Fibroblast of mammary gland (primary cell): ENCODE results near the gene DOK7.

Experiments
- DNase-seq: peaks from one replicate; pipeline ENCODE4 v3.0.0-alpha.2; 2010; ENCODE audit warnings: low read depth
- H3K4me3 ChIP-seq: 2 replicates; pipeline ENCODE4 v1.5.1; 2011; ENCODE audit warnings: low read depth, mild to moderate bottlenecking, low read length, moderate library complexity; ENCODE audit not compliant: control insufficient read depth
- TF ChIP-seq, protein P1 (sequence below): conservative IDR thresholded peaks from 2 replicates; pipeline ENCODE4 v1.5.1; 2011; ENCODE audit warnings: low read depth, low read length, inconsistent platforms; ENCODE audit not compliant: control insufficient read depth, insufficient read depth

The DOK7 gene

DNA sequence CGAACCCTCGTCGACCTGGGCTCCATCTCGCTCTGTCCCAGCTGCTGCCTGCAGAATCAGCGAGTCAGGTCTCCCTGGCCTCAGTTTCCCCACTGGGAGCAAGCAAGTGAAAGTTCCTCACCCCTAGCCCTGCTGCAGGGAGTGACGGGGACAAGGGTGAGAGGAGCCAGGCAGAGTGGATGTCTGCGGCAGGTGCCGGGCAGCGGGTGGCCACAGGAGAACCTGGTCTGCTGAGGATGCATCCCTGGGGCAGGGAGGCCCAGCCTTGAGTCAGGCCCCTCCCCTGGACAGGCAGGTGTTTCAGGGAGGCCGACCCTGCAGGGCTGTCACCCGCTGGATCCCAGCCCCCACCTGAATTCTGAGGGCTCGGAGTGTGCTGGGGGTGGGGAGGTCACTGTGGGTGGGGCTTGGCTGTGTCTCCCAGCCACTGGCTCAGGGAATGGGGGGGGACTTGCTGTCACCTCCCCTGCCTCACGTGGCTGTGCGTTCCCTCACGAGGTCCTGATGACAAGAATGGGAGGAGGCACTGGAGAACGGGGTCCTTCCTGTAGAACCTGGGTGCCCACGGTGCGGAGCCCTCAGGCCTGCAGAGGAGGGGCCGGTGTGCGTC is 35.9 kb downstream of the DOK7 start:
- DNase-seq, result no peak
- TF ChIP-seq, protein P1, sequence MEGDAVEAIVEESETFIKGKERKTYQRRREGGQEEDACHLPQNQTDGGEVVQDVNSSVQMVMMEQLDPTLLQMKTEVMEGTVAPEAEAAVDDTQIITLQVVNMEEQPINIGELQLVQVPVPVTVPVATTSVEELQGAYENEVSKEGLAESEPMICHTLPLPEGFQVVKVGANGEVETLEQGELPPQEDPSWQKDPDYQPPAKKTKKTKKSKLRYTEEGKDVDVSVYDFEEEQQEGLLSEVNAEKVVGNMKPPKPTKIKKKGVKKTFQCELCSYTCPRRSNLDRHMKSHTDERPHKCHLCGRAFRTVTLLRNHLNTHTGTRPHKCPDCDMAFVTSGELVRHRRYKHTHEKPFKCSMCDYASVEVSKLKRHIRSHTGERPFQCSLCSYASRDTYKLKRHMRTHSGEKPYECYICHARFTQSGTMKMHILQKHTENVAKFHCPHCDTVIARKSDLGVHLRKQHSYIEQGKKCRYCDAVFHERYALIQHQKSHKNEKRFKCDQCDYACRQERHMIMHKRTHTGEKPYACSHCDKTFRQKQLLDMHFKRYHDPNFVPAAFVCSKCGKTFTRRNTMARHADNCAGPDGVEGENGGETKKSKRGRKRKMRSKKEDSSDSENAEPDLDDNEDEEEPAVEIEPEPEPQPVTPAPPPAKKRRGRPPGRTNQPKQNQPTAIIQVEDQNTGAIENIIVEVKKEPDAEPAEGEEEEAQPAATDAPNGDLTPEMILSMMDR, result no peak

DNA sequence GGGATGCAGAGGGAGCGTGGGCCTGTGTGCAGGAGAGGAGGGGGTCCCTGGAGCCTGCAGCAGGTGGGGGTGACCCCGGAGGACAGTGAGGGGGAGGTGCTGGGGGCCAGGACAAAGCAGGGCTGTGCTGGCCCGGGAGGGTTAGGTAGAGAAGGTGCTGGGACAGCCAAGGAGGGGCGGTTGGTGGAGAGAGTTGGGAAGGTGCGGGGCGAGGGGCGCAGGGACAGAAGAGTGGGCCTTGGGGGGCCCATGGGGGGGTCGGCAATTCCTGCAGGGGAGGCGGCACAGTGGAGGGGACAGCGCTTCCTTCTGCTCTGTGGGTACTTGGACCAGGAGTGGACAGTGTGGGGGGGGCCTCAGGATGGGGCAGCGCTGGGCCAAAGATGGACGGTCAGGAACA is 36.6 kb downstream of the DOK7 start:
- TF ChIP-seq, protein P1, result no peak
- DNase-seq, result no peak
- no peak overlapping the region for H3K4me3 ChIP-seq

More for the DNA sequence above, 35.9 kb downstream of the DOK7 start:
- no peak overlapping the region for H3K4me3 ChIP-seq

DNA sequence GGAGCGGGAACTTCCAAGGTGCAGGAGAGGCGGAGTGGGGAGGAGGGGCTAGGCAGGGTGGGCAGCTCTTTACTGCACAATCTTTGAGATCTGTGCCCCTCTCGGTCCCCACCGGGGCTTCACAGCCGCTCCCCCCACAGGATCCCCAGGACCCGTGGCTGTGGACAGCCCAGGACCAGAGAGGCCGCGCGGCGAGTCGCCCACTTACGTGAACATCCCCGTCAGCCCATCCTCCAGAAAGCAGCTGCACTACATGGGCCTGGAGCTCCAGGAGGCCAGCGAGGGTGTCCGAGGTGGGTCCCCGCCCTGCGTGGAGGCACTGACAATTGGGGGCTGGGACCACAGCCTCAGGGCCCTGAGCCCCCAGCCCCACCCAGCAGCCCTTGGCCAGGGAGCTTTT is 37.0 kb downstream of the DOK7 start:
- no peak overlapping the region for H3K4me3 ChIP-seq
- DNase-seq, result no peak
- TF ChIP-seq, protein P1, result no peak

- H3K4me3 ChIP-seq, result no peak overlapping the region
- TF ChIP-seq, protein P1, result no peak
These were observed 37.6 kb downstream of the DOK7 start for GRCh38 chr4:3500634-3501101.

DNA sequence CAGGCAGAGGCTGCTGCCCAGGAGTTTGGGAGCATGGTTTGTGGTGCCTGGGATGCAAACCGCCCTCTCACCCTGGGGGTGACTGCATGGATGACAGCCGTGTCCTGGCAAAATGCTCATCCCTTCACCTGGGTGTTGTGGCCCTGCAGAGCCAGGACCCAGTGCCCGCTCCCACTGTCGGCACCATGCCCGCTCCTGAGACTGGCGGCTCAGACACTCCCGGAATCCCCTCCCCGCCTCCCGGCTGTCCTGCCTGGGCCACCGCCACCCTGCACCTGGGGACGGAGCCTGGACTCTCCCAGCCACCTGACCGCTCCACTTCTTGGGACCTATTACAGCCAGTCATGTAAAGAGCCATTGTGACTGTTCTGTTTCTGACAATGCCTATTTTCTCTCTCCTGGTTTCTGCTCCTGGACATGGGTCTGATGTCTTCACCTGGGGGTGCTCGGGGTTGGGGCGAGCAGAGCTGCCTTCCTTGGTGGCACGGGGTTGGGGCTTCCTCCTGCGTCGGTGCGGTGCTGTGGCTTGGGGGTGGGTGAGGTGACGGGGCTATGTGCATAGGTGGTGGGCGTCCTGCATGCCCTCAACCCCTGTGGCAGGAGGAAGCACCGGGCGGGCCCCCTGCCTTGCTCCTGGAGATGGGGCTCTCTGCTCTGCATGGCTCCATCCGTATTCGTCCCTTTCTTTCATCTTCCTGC is 38.2 kb downstream of the DOK7 start:
- TF ChIP-seq, protein P1, result no peak
- H3K4me3 ChIP-seq, result no peak overlapping the region
- DNase-seq, result no peak

More at GRCh38 chr4:3500634-3501101, 37.6 kb downstream of the DOK7 start:
- no peak for DNase-seq

GRCh38 chr4:3501825-3502425 is 38.8 kb downstream of the DOK7 start:
- TF ChIP-seq, protein P1, result no peak
- DNase-seq, result no peak
- H3K4me3 ChIP-seq, result no peak overlapping the region
